ENCODE results near the gene DNAJC5. TPM values are rescaled to one million over a fixed set of nuclear protein-coding genes. Genes with fewer than 3 reads are reported as not detected.
"Not testable (repeated sequence)": the region's sequence is repeated elsewhere in the genome, so short reads cannot be mapped to it uniquely, and the experiment has no call there.

The DNAJC5 gene
- total and polyA plus RNA-seq, 9 donors, result 11.1 to 32.8 (median 26.5) TPM

- no peaks in the 10 kb centered on the region for H3K27me3 ChIP-seq
- WGBS, 3 donors, result 0 to 1% (median 0%) methylated on average over 25 of the region's 25 CpGs
- H3K4me3 ChIP-seq, result peak overlapping the region; percentile 99
- no peaks in the 10 kb centered on the region for H3K9me3 ChIP-seq
- peaks cover 7% of the 10 kb centered on the region for H3K4me1 ChIP-seq (ENCODE audit: insufficient read depth)
- TF ChIP-seq POLR2A (IDR thresholded peaks at IDR 0.05), result no peak
- TF ChIP-seq EP300 (IDR thresholded peaks at IDR 0.05), result no peak
- TF ChIP-seq CTCF (IDR thresholded peaks at IDR 0.05), result peak in 1 of 3 donors; percentile 4
- intact Hi-C loops (cut with DNase I), result loop anchor here (2.0 to 5.0 kb wide), 6 partner anchors 37 to 327 kb away; partner anchors contain the start of gene PTK6 (in 2 of the 4)
- DNase-seq, result no peak
- H3K36me3 ChIP-seq, result no peaks in the 10 kb centered on the region
- H3K27ac ChIP-seq, result peak overlapping the region; percentile 66 to 80
These were observed 30.4 kb upstream of the DNAJC5 start for GRCh38 chr20:63864545-63864977.

- TF ChIP-seq EP300 (IDR thresholded peaks at IDR 0.05) (no peak), POLR2A (IDR thresholded peaks at IDR 0.05) (peak; percentile 72)
- 0 to 1% (median 0%) methylated on average over 62 to 68 of the region's 68 CpGs for WGBS, 3 donors
- H3K4me3 ChIP-seq, result peak within 1 kb of the TSS; percentile 99
- no peaks in the 10 kb centered on the region for H3K9me3 ChIP-seq
- peak; percentile 97 to 99 (median 99) for DNase-seq
- H3K4me1 ChIP-seq (ENCODE audit: insufficient read depth), result peaks cover 7% of the 10 kb centered on the region
- no peaks in the 10 kb centered on the region for H3K36me3 ChIP-seq
- intact Hi-C loops (cut with DNase I), result loop anchor here (2.0 to 5.0 kb wide), 6 partner anchors 38 to 328 kb away; partner anchors contain the start of gene PTK6 (in 2 of the 4)
- peak within 1 kb of the TSS; percentile 66 to 81 for H3K27ac ChIP-seq
- no peaks in the 10 kb centered on the region for H3K27me3 ChIP-seq
These were observed 29.8 kb upstream of the DNAJC5 start, which contains the start of gene TPD52L2 for GRCh38 chr20:63864978-63865640. TSS of gene TPD52L2 (plus strand) at chr20:63865270. CDS start at chr20:63865366, 96 bp downstream.

GRCh38 chr20:63867042-63867441 lies 27.9 kb upstream of the DNAJC5 start:
- H3K9me3 ChIP-seq; DNase-seq; H3K27me3 ChIP-seq; intact Hi-C loops (cut with DNase I); H3K27ac ChIP-seq; H3K4me3 ChIP-seq; H3K36me3 ChIP-seq; H3K4me1 ChIP-seq (ENCODE audit: insufficient read depth): not testable (repeated sequence)
- WGBS, 3 donors, result 88 to 91% (median 89%) methylated on average over 13 of the region's 13 CpGs

- WGBS, 3 donors, result 80 to 89% (median 88%) methylated on average over 5 of the region's 5 CpGs
- intact Hi-C loops (cut with DNase I), result no loop called here
These were observed 26.7 kb upstream of the DNAJC5 start for GRCh38 chr20:63868264-63868663.

GRCh38 chr20:63873477-63873971 lies 21.4 kb upstream of the DNAJC5 start:
- no peak for DNase-seq
- Histone ChIP-seq H3K9me3 (no peaks in the 10 kb centered on the region), H3K27me3 (no peaks in the 10 kb centered on the region), H3K36me3 (no peaks in the 10 kb centered on the region), H3K27ac (no peak overlapping the region), H3K4me3 (no peak overlapping the region), H3K4me1 (ENCODE audit: insufficient read depth) (no peaks in the 10 kb centered on the region)
- WGBS, 3 donors, result 81 to 85% (median 82%) methylated on average over 14 of the region's 14 CpGs
- intact Hi-C loops (cut with DNase I), result loop anchor here in 1 of 4 donors (10.0 kb wide), 1 partner anchor 339 kb away; the partner anchor contains the start of gene PTK6
- TF ChIP-seq POLR2A (IDR thresholded peaks at IDR 0.05) (no peak), EP300 (IDR thresholded peaks at IDR 0.05) (no peak), CTCF (IDR thresholded peaks at IDR 0.05) (no peak)

More at GRCh38 chr20:63868264-63868663, 26.7 kb upstream of the DNAJC5 start:
- no peak for TF ChIP-seq EP300 (IDR thresholded peaks at IDR 0.05)
- no peak for TF ChIP-seq POLR2A (IDR thresholded peaks at IDR 0.05)
- no peak for TF ChIP-seq CTCF (IDR thresholded peaks at IDR 0.05)
- Histone ChIP-seq H3K27me3 (no peaks in the 10 kb centered on the region), H3K4me3 (no peak overlapping the region), H3K27ac (no peak overlapping the region), H3K36me3 (no peaks in the 10 kb centered on the region), H3K9me3 (no peaks in the 10 kb centered on the region), H3K4me1 (ENCODE audit: insufficient read depth) (peaks cover 7% of the 10 kb centered on the region)
- DNase-seq, result no peak

- 87 to 92% (median 90%) methylated on average over 7 of the region's 7 CpGs for WGBS, 3 donors
- not testable (repeated sequence) for H3K4me3 ChIP-seq; H3K9me3 ChIP-seq; H3K4me1 ChIP-seq (ENCODE audit: insufficient read depth); H3K36me3 ChIP-seq; H3K27me3 ChIP-seq; DNase-seq; H3K27ac ChIP-seq
- intact Hi-C loops (cut with DNase I), result loop anchor here in 1 of 4 donors (10.0 kb wide), 1 partner anchor 339 kb away; the partner anchor contains the start of gene PTK6
These were observed 20.7 kb upstream of the DNAJC5 start for GRCh38 chr20:63874241-63874640.

All from ovary (tissue), 9 donors.